Anterior cingulate cortex (tissue), 58 donors: ENCODE data around the gene CHMP1B.
A peak's percentile ranks its signal among the peaks of the same experiment; 100 is the strongest.

Experiments
- DNase-seq, 58 donors: peaks; one replicate each; lab custom pipeline; 2025; lab: John Stamatoyannopoulos, UW

Gene CHMP1B

DNA sequence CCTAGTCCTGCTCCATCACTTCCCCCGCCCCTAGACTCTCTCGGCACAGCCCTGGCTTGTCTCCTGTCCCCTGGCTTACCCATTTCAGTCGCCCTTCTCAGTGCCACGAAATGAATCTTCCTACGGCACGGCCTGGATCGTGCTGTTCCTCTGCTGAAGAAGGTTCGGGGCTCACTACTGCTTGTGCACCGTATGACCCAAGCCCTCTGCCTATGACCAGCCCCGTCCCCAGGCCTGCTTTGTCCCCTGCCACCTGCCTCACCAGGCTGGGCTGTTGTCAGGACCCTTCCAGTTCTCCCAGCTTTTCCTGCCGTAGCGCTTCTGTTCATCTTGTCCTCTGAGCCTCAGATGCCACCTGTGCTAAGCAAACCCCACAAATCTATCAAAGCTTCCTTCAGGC lies 13.9 kb downstream of the CHMP1B start:
- no peak for DNase-seq

DNA sequence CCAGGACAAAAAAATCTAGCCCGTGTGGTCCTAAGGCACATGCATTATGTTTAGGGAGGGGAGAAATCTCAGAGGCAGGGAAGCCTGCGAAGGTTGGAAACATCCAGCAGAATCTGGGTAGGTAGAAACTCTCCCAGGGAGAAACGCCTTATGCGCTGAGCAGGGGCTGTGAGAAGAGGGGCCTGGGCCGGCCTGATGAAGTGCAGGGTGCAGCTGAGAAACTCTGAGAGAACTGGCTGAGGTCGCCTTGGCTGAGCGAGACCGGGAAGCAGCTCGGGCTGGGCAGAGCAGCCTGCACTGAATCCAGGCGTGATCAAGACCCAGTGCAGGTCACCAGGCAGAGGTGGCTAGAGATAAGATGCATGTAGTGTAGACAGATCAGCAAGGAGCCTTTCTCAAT lies 15.1 kb downstream of the CHMP1B start:
- DNase-seq = no peak

- no peak for DNase-seq
Measured at GRCh38 chr18:11866764-11867163, 15.6 kb downstream of the CHMP1B start.

DNA sequence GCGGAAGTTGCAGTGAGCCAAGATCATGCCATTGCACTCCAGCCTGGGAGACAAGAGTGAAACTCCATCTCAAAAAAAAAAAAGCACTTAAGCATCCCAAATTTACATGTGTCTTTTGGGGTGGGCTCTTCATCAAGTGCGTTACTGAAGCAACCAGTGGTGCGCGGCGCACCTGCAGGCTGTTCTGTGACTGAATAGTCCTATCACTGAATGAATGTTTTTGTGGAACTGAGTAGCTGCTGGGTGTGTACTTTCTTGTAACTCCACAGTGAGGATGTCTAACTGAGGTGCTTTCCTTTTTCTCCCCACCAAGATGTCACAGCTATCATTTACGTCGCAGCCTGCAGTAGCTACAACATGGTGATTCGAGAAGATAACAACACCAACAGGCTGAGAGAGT lies 17.0 kb downstream of the CHMP1B start:
- no peak for DNase-seq

DNA sequence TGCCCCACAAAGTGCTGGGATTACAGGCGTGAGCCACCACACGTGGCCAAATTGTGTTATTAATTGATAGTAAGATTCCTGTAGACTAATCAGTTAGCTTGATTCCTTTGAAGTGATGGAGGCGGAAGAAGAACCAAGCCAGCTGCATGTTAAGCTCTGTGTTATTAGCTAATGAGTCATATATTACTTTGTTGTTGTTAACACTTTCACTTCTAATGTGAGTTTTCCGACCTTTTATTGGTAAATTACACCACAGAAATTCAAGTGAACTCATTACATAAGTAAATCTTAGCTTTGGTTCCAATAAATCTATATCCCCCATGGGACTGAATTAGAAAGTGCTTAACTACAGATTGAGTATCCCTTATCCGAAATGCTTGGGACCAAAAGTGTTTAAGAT lies 20.3 kb downstream of the CHMP1B start:
- no peak for DNase-seq

- peak in 2 of 58 donors; percentile 4 to 10 for DNase-seq
Measured at GRCh38 chr18:11872479-11873136, 21.4 kb downstream of the CHMP1B start.

- DNase-seq = no peak
Measured at GRCh38 chr18:11873670-11874340, 22.6 kb downstream of the CHMP1B start.

DNA sequence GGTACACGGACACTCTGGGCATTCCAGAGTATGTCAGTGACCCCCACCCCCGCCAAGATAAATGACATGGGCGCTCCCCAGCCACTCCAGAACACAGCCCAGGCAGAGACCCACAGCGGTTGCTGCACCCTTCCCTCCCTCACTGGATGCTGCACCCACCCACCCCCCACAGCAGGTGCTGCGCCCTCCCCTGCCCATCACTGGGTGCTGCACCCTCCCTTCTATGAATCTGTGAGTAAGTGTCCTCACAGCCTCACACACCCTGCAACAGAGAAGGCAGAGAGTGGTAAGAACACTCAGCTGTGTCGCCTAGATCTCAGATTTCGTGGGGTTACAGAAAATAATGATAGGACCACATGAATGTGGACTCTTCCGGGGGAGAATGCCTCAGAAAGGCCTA lies 23.5 kb downstream of the CHMP1B start:
- no peak for DNase-seq

DNA sequence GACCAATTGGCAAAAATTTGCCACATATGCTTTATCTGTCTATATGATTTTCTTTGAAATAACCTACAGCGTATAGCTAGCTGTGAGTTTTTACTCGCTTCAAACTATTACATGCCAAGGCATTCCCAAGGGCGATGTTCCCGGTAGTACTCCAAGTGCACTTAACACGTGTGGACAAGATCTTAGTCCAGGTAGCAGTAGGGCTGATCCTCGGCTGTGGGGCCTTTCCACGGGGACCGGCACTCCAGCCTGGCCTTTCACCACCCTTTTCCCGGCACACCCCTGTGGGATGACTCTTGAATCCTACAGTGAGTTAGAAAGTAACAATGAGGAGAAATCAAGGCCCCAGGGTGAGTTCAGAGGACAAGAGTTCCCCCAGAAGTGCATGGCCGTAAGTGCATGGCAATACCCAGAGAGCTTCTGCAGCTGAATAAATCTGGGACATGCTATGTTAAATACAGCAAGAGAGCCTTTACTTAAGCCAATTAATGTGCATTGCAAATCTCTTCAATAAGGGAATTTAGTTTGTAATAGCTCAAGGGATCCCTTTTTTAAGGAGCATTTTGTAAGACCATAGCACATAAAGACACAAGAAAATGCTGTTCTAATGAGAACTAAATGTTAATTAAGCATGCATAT lies 26.4 kb downstream of the CHMP1B start:
- no peak for DNase-seq

- no peak for DNase-seq
Measured at GRCh38 chr18:11880586-11881304, 29.5 kb downstream of the CHMP1B start.

- DNase-seq = no peak
Measured at GRCh38 chr18:11882636-11883035, 31.4 kb downstream of the CHMP1B start.

GRCh38 chr18:11883153-11883552 lies 31.9 kb downstream of the CHMP1B start:
- no peak for DNase-seq

DNA sequence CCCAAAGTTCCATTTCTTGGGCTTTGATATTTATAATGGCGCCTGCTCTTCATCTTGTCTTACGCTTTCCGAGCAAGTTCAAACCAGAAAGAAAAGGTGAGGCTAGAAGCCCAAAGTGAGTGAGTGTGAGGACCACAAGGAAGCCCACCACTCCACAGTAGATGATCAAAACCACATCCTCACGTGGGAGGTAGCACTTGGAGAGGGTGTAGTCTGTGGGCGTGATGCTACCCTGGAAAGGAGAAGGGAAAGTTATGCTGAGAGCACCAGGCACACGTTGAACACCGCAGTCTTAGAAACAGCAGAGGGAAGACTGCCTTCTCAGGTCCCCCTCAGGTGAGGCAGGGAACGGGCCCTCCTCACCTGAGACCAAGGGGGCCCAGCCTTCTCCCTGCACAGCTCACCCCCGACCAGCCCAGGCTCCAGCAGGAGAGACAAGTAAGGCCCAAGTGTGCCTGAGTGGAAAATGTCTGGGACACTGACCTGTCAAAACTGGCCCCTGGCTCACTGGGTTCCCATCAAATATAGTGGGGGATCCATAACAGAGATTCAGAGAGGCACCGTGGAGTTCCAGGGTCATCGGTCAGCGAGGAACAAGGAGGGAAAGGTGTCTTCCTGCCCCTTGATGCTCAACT lies 33.3 kb downstream of the CHMP1B start:
- DNase-seq = no peak

- DNase-seq = peak in 25 of 58 donors; percentile 5 to 57 (median 18)
Measured at GRCh38 chr18:11885278-11885947, 34.2 kb downstream of the CHMP1B start.

DNA sequence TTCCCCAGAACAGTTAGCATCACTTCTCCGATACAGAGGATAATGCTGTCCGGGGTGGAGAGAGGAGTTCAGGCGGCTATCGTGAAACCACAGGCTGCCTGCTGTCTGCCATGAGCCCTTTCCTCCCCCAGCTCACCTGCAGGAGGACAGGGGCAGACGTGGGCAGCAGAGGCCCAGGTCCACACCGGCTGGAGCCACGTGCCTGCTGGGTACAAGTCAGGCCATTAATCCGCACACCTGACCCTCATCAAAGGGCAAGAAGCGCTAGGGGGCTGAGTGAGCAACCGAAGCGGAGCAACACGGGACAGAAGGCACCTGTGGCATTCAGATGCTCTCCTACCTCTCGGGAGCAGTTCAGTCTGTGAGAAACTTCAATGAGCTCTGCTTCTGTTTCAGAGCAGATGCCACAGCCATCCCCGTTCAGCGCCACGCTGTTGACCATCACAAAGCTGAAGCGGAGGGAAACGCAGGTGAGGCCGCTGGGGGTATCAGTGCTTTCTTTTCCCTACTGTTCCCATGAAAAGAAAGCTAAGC lies 35.4 kb downstream of the CHMP1B start:
- DNase-seq = no peak

- no peak for DNase-seq
Measured at GRCh38 chr18:11887328-11888128, 36.3 kb downstream of the CHMP1B start.

DNA sequence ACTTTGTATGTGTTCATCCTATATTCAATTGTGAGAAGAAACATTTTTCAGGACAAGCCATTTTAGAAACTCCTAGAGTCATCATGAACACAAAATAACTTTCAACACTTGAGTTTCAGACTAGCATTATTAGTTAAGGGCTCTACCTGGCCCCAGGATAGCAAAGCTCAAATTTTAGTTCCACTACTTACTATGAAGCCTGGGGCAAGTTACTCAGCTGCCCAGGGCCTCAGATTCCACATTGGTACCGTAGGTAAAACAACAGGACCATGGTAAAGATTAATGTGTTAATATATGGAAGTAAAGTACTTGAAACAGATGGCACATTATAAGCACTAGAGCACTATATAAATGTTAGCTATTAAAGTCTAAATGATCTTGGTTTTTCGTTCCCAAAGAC lies 37.5 kb downstream of the CHMP1B start:
- DNase-seq = no peak

DNA sequence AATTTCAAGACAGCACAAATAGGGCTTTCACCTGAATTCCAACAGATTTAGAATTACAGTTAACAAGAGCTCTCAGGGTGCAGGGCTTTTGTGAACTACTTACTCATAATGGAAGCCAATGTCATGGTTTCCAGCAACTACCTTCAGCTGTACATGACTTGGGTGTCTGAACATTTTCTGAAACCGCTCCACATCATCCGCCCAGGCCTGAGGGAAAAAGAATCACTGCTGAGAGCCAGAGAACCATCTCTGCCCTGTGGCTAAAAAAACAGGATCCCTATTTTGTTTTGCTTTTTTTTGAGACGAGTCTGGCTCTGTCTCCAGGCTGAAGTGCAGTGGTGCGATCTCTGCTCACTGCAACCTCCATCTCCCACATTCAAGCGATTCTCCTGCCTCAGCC lies 38.1 kb downstream of the CHMP1B start:
- no peak for DNase-seq

DNA sequence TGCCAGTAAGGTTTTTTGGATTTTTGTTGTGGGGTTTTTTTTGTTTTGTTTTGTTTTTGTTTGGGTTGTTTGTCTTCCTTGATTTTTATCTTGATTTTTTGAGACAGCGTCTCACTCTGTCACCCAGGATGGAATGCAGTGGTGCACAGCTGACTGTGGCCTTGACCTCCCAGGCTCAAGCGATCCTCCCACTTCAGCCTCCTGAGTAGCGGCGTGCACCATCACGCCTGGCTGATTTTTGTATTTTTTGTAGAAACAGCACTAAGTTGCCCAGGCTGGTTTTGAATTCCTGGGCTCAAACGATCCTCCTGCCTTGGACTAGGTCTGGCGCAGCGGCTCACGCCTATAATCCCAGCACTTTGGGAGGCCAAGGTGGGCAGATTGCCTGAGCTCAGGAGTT lies 40.5 kb downstream of the CHMP1B start:
- no peak for DNase-seq
